A673 (cell line): ENCODE results near the gene HSPB8. TPM values are rescaled to one million over a fixed set of nuclear protein-coding genes. Genes with fewer than 3 reads are reported as not detected.

Experiments
- BruUV-seq: library from RNA; stranded (reverse); fragments of 400-500 nt; replicated peaks from 2 replicates; lab custom pipeline; 2021; lab: Mats Ljungman, UMichigan
- CTCF ChIA-PET: fragments of 300-600 bp; sonication (Branson Sonifier 250); formaldehyde crosslinking; loops from one replicate; lab custom pipeline; 2022; ENCODE audit warnings: antibody characterized with exemption; lab: Charles Lee
- POLR2A ChIA-PET: fragments of 300-600 bp; sonication (Branson Sonifier 250); formaldehyde crosslinking; loops from one replicate; lab custom pipeline; 2022; ENCODE audit warnings: antibody characterized with exemption; ENCODE audit not compliant: low non-redundant PET; lab: Charles Lee
- DNase-seq: peaks from one replicate; pipeline ENCODE4 v3.0.0-alpha.2; 2015; ENCODE audit warnings: low spot score
- H3K27ac ChIP-seq: fragments of 200-600 bp; sonication (generic); 2 replicates; pipeline ENCODE4 v1.5.1; 2016; ENCODE audit warnings: mixed run types, low read depth, mild to moderate bottlenecking, mixed read lengths, antibody characterized with exemption, low read length; ENCODE audit not compliant: poor library complexity, severe bottlenecking
- H3K27me3 ChIP-seq: fragments of 200-600 bp; sonication (generic); replicated peaks from 2 replicates; pipeline ENCODE4 v1.6.1; 2017; ENCODE audit warnings: mixed run types, low read depth, mild to moderate bottlenecking, mixed read lengths, antibody characterized with exemption, low read length; ENCODE audit not compliant: insufficient read depth, poor library complexity
- H3K36me3 ChIP-seq: fragments of 200-600 bp; sonication (generic); 2 replicates; pipeline ENCODE4 v1.6.1; 2016; ENCODE audit warnings: mixed run types, mild to moderate bottlenecking, mixed read lengths, antibody characterized with exemption, low read length; ENCODE audit not compliant: insufficient read depth, poor library complexity, severe bottlenecking
- H3K4me1 ChIP-seq: fragments of 200-600 bp; sonication (generic); 2 replicates; pipeline ENCODE4 v1.6.1; 2017; ENCODE audit warnings: mixed run types, mild to moderate bottlenecking, mixed read lengths, antibody characterized with exemption, low read length; ENCODE audit not compliant: insufficient read depth, poor library complexity, severe bottlenecking
- H3K4me3 ChIP-seq: fragments of 200-600 bp; sonication (generic); 2 replicates; pipeline ENCODE4 v1.5.1; 2016; ENCODE audit warnings: low read depth, mixed run types, mild to moderate bottlenecking, mixed read lengths, low read length; ENCODE audit not compliant: poor library complexity, severe bottlenecking
- H3K9me3 ChIP-seq: fragments of 200-600 bp; sonication (generic); 2 replicates; pipeline ENCODE4 v1.6.1; 2016; ENCODE audit warnings: mixed run types, low read depth, mild to moderate bottlenecking, mixed read lengths, antibody characterized with exemption, low read length; ENCODE audit not compliant: poor library complexity, severe bottlenecking
- EZH2 ChIP-seq: fragments of 200-600 bp; sonication (generic); IDR thresholded peaks from 2 replicates; pipeline ENCODE4 v1.6.1; 2017; ENCODE audit warnings: borderline replicate concordance, low read depth, mild to moderate bottlenecking, mixed read lengths, antibody characterized with exemption, low read length; ENCODE audit not compliant: poor library complexity, severe bottlenecking
- intact Hi-C: fragments of 100-400 bp; cut with micrococcal nuclease; formaldehyde crosslinking; loops from one replicate; pipeline ENCODE4 v1.10.0; 2022; ENCODE audit not compliant: unreplicated experiment
- total RNA-seq: library from RNA; stranded (reverse); gene quantifications from 2 replicates; pipeline ENCODE4 v1.2.3, GENCODE V29; 2021
- TF ChIP-seq, protein P1 (sequence below): fragments of 300-800, 200-600 bp; sonication (generic); conservative IDR thresholded peaks from 2 replicates; pipeline ENCODE4 v1.5.1; 2017; ENCODE audit warnings: low read depth, mild to moderate bottlenecking, antibody characterized with exemption, low read length, moderate library complexity, mixed read lengths

Gene HSPB8
- total RNA-seq, 1 experiment from 2014 or later: 0.13 TPM

DNA sequence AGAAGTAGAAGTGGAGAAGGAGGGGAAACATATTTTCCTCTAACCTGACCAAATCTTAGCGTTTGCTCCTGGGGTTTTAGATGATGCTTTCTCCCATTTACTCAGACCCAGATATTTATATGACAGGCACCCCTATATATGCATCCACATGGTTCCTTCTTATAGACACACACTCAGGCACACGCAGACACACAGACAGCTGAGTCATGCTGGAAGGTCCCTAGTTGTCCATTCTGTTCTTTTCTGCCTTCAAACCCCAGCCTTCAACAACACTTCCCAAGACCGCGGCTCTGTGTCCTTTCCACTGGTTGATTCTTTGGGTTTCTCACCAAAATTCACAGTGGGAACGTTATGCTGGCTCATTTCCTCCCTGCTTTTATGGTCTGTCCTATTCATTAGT lies 52.1 kb downstream of the HSPB8 start:
- peaks cover 31% of the 10 kb centered on the region for H3K27me3 ChIP-seq
- no peak for DNase-seq
- no peak overlapping the region for H3K27ac ChIP-seq
- H3K36me3 ChIP-seq: no peaks in the 10 kb centered on the region
- CTCF ChIA-PET: no interaction called here
- BruUV-seq: no TSS peak
- POLR2A ChIA-PET: no interaction called here
- no peak overlapping the region for H3K4me3 ChIP-seq
- no peaks in the 10 kb centered on the region for H3K9me3 ChIP-seq
- intact Hi-C loops: no loop called here
- no peaks in the 10 kb centered on the region for H3K4me1 ChIP-seq
- TF ChIP-seq, protein P1, sequence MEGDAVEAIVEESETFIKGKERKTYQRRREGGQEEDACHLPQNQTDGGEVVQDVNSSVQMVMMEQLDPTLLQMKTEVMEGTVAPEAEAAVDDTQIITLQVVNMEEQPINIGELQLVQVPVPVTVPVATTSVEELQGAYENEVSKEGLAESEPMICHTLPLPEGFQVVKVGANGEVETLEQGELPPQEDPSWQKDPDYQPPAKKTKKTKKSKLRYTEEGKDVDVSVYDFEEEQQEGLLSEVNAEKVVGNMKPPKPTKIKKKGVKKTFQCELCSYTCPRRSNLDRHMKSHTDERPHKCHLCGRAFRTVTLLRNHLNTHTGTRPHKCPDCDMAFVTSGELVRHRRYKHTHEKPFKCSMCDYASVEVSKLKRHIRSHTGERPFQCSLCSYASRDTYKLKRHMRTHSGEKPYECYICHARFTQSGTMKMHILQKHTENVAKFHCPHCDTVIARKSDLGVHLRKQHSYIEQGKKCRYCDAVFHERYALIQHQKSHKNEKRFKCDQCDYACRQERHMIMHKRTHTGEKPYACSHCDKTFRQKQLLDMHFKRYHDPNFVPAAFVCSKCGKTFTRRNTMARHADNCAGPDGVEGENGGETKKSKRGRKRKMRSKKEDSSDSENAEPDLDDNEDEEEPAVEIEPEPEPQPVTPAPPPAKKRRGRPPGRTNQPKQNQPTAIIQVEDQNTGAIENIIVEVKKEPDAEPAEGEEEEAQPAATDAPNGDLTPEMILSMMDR: no peak
- no peak for TF ChIP-seq EZH2

DNA sequence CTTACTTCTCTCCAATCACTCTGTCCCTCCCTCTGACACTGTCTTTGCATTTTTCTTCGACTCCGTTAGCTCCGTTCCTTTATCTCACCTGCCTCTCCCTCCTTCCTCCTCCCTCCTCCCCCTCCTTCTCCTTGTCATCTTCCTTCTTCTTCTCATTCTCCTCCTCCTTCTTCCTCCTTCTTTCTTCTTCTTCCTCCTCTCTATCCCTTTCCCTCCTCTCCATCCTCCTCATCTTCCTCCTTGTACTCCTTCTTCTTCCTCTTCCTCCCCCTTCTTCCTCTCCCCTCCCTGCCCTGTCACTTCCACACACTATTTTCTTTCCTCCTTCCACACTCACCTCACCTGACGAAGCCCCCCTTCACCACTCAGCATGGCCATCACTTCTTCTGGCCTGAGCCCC lies 53.0 kb downstream of the HSPB8 start:
- POLR2A ChIA-PET: no interaction called here
- H3K27ac ChIP-seq: no peak overlapping the region
- H3K4me1 ChIP-seq: no peaks in the 10 kb centered on the region
- H3K36me3 ChIP-seq: no peaks in the 10 kb centered on the region
- intact Hi-C loops: no loop called here
- BruUV-seq: no TSS peak
- H3K27me3 ChIP-seq: peaks cover 41% of the 10 kb centered on the region
- no peak overlapping the region for H3K4me3 ChIP-seq
- no peak for TF ChIP-seq EZH2
- TF ChIP-seq, protein P1: no peak
- DNase-seq: no peak
- CTCF ChIA-PET: no interaction called here
- no peaks in the 10 kb centered on the region for H3K9me3 ChIP-seq

DNA sequence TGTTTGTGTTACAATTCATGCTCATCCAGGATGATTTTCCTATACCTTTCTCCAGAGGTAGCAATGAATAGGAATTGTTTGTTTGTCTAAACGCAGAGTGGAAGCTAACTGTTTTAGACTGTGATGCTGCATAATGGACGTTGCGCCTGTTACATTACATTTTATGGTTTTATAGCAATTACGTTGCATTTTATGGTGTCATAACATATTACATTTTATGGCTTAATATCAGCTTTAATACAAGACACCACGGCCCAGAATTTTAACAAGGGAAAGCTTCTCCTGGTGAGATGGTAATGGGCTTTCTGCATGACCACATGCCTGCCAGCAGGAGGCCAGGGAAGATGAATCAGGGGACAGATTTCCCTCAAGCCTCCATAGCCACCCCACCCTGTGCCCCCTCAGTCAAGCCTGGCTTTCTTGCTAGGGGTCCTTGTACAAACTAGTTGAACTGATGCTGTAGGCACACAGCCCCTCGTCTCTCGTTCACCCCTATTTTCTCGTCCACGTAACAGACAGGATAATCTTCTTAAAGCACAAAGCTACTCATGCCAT lies 56.5 kb downstream of the HSPB8 start:
- Histone ChIP-seq H3K27ac (no peak overlapping the region), H3K4me1 (no peaks in the 10 kb centered on the region), H3K4me3 (no peak overlapping the region), H3K27me3 (peaks cover 49% of the 10 kb centered on the region), H3K36me3 (no peaks in the 10 kb centered on the region), H3K9me3 (no peaks in the 10 kb centered on the region)
- intact Hi-C loops: no loop called here
- no TSS peak for BruUV-seq
- no peak for TF ChIP-seq EZH2
- TF ChIP-seq, protein P1: 0 out of 2 replicates have a peak, but pooled peaks have one; percentile 31
- ChIA-PET CTCF (interaction anchor here (0.7 kb wide), 1 partner anchor 308 kb away, joined by 3 read pairs; no protein-coding TSS in a partner anchor), POLR2A (no interaction called here)
- DNase-seq: no peak
